AG08396 (cell line): ENCODE results near the gene SMIM1.

Experiments used
- DNase-seq: peaks from one replicate; pipeline ENCODE4 v3.0.0; 2012; ENCODE audit warnings: low spot score, mixed read lengths

Gene SMIM1

GRCh38 chr1:3772715-3773571 is at the start of gene SMIM1:
Gene SMIM1 (plus strand): TSS chr1:3772749. CDS start chr1:3775374, 2,625 bp downstream.
- DNase-seq: no peak

GRCh38 chr1:3722846-3723245 is 49.7 kb upstream of the SMIM1 start:
- no peak for DNase-seq

GRCh38 chr1:3724416-3725030 is 48.0 kb upstream of the SMIM1 start:
- peak; percentile 83 for DNase-seq

GRCh38 chr1:3725366-3725765 is 47.2 kb upstream of the SMIM1 start:
- DNase-seq: no peak

- DNase-seq: peak; percentile 76
These were observed 45.3 kb upstream of the SMIM1 start for GRCh38 chr1:3727042-3727824.

- no peak for DNase-seq
These were observed 44.4 kb upstream of the SMIM1 start for GRCh38 chr1:3727825-3728776.

- no peak for DNase-seq
These were observed 42.7 kb upstream of the SMIM1 start for GRCh38 chr1:3729594-3730542.

GRCh38 chr1:3730543-3731247 is 41.9 kb upstream of the SMIM1 start:
- no peak for DNase-seq

GRCh38 chr1:3731583-3732433 is 40.7 kb upstream of the SMIM1 start:
- no peak for DNase-seq

GRCh38 chr1:3732434-3733093 is 40.0 kb upstream of the SMIM1 start:
- DNase-seq: no peak

- no peak for DNase-seq
These were observed 39.3 kb upstream of the SMIM1 start for GRCh38 chr1:3733094-3733882.

GRCh38 chr1:3733883-3734589 is 38.5 kb upstream of the SMIM1 start:
- no peak for DNase-seq

- DNase-seq: no peak
These were observed 37.9 kb upstream of the SMIM1 start for GRCh38 chr1:3734602-3735001.

GRCh38 chr1:3735027-3735681 is 37.4 kb upstream of the SMIM1 start:
- no peak for DNase-seq

- DNase-seq: no peak
These were observed 36.9 kb upstream of the SMIM1 start for GRCh38 chr1:3735688-3736087.

GRCh38 chr1:3736131-3736561 is 36.4 kb upstream of the SMIM1 start:
- DNase-seq: no peak
